GM08714 (cell line): Measurements from ENCODE around the gene TSHZ2.

ENCODE experiments used
- H3K4me3 ChIP-seq: fragments of 200-500 bp; sonication (Bioruptor generic); 2 replicates; pipeline ENCODE4 v1.5.1; 2014; ENCODE audit warnings: mild to moderate bottlenecking, low read length, inconsistent platforms
- ZNF274 ChIP-seq: IDR thresholded peaks from 2 replicates; pipeline ENCODE4 v1.6.1; 2012; ENCODE audit warnings: mild to moderate bottlenecking, low read depth, low read length

Gene TSHZ2

DNA sequence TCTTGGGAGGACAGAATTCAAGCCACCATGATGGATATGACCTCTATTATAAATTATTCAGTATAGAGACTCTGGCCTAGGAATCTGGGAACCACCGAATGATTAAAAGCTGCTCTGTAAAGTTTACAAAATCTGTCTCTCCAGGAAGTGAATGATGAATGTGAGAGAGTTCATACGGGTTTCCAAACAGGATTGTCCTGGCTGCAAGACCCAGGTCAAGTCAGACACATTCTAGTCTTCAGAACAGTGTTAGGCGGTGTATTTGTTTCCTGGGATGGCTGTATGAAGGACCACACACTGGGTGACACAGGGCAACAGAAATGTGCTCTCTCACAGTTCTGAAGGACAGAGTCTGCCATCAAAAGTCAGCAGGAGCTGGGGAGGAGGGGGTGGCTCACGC lies 399.1 kb downstream of the TSHZ2 start:
- no peak overlapping the region for H3K4me3 ChIP-seq
- no peak for TF ChIP-seq ZNF274

DNA sequence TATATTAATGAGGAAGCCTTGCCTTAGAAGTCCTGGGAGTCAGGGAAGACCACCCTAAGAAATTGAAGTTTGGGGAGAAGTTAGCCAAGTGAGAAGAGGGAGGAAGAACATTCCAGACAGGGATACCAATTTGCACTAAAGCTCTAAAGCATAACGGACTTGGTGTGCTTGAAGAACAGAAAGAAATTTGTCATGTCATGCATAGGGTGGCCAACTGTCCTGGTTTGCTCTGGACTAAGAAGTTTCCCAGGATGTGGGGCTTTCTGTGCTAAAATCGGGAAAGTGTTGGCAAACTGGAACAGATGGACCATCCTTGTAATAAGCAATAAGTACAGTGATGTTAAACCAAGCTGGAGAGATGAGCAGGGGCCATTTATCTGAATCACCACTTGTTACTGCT lies 403.9 kb downstream of the TSHZ2 start:
- no peak for TF ChIP-seq ZNF274
- no peak overlapping the region for H3K4me3 ChIP-seq

DNA sequence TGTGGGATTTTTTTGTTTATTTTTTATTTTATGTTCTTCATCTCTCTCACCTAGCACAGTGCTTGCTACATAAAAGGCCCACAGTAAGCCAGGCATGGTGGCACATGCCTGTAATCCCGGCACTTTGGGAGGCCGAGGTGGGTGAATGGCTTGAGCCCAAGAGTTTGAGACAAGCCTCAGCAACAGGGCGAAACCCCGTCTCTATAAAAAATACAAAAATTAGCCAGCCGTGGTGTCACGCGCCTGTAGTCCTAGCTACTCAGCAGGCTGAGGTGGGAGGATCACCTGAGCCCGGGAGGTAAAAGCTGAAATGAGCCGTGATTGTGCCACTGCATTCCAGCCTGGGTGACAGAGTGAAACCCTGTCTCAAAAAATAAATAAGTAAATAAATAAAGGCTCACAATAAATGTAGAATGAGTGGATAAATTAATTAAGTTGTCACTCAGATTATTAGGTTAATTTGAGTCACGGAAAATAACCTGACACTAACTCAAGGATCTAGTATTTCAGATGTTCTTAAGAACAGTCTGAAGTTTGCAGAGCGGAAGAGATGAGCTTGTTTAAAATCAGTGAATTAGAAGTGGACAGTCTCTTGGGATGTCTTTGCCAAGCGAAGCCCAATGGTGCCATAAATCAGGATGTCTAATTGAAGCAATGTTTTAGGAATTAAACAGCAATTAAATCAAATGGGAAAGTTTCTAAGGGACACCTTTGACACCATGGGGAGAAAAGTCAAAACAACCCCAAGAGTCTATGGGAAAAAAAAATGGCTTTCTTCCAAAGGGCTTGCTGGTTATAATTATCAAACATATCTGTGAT lies 407.1 kb downstream of the TSHZ2 start:
- no peak for TF ChIP-seq ZNF274
- no peak overlapping the region for H3K4me3 ChIP-seq

GRCh38 chr20:53379833-53380120 lies 407.6 kb downstream of the TSHZ2 start:
- no peak for TF ChIP-seq ZNF274
- no peak overlapping the region for H3K4me3 ChIP-seq

- no peak overlapping the region for H3K4me3 ChIP-seq
- no peak for TF ChIP-seq ZNF274
These were observed 409.6 kb downstream of the TSHZ2 start for GRCh38 chr20:53381568-53382262.

DNA sequence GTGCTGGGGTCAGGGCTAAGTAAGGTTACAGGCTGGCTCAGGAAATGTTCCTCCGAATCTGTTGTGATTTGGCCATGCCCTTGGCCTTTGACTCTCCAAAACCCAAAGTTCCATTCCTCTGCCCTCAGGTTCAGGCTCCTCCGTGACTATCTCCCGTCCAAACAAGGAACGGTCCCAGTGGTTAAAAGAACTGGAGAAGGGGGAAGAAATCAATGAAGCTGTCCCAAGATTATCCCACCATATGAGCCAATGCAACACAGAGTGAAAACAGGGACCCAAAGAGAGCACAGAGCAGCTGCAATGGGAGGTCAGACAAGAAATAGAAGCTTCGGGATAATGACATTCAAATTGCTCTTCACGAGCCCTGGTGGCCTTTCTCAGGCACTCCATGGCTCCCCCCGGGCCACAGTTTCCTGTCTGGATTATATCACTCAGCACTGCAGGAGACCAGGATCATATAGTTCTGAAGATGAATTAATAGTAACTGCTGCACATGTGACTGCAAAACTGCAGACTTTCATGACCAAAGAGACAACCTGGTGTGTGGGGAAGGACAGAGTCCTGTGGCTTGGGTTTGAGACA lies 410.2 kb downstream of the TSHZ2 start:
- TF ChIP-seq ZNF274, result no peak
- no peak overlapping the region for H3K4me3 ChIP-seq

- no peak for TF ChIP-seq ZNF274
- H3K4me3 ChIP-seq, result no peak overlapping the region
These were observed 411.8 kb downstream of the TSHZ2 start for GRCh38 chr20:53383916-53384315.

DNA sequence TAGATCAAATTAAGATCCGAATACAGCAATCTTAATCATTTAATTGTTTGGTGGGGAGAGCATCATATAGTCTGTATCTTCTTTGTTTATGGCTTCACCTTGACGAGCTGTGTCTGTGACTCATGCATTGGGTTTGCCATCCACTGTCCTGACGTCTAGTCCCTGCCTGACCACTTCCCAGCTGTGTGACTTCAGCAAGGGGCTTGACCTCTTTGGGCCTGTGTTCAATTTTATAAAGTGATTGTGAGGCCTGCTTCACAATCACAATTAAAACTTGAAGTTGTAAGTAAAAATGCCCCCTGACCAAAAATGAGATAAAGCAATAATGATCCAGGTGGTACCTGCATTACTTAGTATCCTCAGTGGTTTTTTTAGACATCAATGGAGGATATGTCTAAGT lies 412.2 kb downstream of the TSHZ2 start:
- TF ChIP-seq ZNF274, result no peak
- no peak overlapping the region for H3K4me3 ChIP-seq

- TF ChIP-seq ZNF274, result no peak
- H3K4me3 ChIP-seq, result no peak overlapping the region
These were observed 414.0 kb downstream of the TSHZ2 start for GRCh38 chr20:53385941-53386767.

DNA sequence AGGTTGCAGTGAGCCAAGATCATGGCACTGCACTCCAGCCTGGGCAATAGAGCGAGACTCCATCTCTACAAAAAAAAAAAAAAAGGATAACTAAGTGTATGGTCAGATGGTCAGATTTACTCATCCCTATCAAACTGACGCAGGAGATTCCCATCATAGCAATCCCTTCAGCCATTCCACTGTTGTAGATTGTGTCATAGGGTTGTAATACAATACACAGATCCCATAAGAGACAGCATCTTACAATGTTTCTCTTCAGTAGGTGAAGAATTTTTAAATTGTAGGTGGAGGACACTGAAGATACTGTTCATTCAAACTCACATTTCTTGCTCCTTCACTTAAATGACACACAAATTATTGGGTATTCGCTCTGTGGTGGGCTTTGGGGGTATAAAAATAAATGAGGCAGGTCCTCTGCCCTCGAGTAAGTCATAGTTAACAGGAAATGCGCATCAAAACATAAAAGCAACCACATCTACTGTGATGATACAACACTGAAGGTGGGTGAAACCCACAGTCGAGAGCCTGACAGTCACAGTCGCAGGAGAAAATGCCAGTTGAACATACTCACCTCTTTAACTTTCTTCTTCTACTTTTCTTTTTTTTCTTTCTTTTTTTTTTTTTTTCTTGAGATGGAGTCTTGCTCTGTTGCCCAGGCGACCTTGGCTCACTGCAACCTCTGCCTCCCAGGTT lies 416.0 kb downstream of the TSHZ2 start:
- no peak overlapping the region for H3K4me3 ChIP-seq
- no peak for TF ChIP-seq ZNF274

DNA sequence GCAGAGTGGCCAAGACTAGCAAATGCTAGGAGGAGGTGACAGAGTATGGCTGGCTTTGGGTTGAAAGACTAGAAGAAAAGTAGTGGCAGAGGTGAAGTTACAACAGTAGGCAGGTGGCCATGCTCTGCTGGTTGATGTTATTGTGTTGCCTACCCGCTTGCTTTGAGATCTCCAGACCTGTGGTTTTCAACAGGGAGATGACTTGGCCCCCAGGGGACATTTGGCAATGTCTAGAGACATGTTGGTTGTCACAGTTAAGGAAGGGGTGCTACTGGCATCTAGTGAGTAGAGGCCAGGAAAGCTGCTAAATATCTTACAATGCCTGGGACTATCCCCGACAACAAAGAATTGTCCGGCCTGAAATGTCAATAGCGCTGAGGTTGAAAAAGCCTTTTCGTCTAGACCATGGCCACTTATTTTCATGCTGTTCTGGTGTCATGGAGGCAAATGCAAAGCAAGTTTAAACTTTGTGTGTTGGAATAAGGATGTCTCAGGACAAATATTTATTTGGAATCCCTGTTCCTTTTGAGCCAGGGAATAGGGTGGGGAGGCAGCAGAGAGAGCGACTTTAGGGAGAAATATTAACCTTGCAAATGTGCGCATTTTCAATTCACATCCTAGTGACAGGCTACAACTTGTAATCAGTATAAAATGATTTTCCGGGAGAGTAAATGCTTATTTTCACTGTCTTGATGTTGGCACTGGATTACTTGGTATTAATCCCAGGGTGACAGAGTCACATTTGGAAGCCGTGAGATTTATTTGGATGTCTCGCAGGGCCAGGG lies 417.6 kb downstream of the TSHZ2 start:
- H3K4me3 ChIP-seq, result no peak overlapping the region
- no peak for TF ChIP-seq ZNF274

- TF ChIP-seq ZNF274, result no peak
- no peak overlapping the region for H3K4me3 ChIP-seq
These were observed 418.6 kb downstream of the TSHZ2 start for GRCh38 chr20:53390770-53391169.

- TF ChIP-seq ZNF274, result no peak
- no peak overlapping the region for H3K4me3 ChIP-seq
These were observed 422.3 kb downstream of the TSHZ2 start for GRCh38 chr20:53394433-53394832.
